Measurements from ENCODE around the gene RHBDF2. TPM values are rescaled to one million over a fixed set of nuclear protein-coding genes. Genes with fewer than 3 reads are reported as not detected.
A peak's percentile ranks its signal among the peaks of the same experiment; 100 is the strongest.

The RHBDF2 gene
- total RNA-seq, 1 donor from 2014 or later, result 11.8 TPM

GRCh38 chr17:76439314-76439928 lies 61.8 kb downstream of the RHBDF2 start:
- no peak for TF ChIP-seq CTCF (IDR thresholded peaks at IDR 0.05; ENCODE audit: unreplicated experiment)
- DNase-seq (ENCODE audit: low spot score, unreplicated experiment), result no peak
- Mint-ChIP-seq H3K36me3 (ENCODE audit: insufficient read depth) (peaks cover 3% of the 10 kb centered on the region), H3K4me3 (ENCODE audit: low read depth) (no peak overlapping the region), H3K4me1 (ENCODE audit: low read depth) (peaks cover 7% of the 10 kb centered on the region), H3K27ac (no peak overlapping the region), H3K9me3 (ENCODE audit: low read depth) (no peaks in the 10 kb centered on the region), H3K27me3 (no peaks in the 10 kb centered on the region)

GRCh38 chr17:76438906-76439305 lies 62.3 kb downstream of the RHBDF2 start:
- Mint-ChIP-seq H3K4me1 (ENCODE audit: low read depth) (peaks cover 7% of the 10 kb centered on the region), H3K4me3 (ENCODE audit: low read depth) (no peak overlapping the region), H3K27me3 (no peaks in the 10 kb centered on the region), H3K27ac (no peak overlapping the region), H3K36me3 (ENCODE audit: insufficient read depth) (peaks cover 5% of the 10 kb centered on the region), H3K9me3 (ENCODE audit: low read depth) (no peaks in the 10 kb centered on the region)
- DNase-seq (ENCODE audit: low spot score, unreplicated experiment), result no peak
- no peak for TF ChIP-seq CTCF (IDR thresholded peaks at IDR 0.05; ENCODE audit: unreplicated experiment)

- TF ChIP-seq CTCF (IDR thresholded peaks at IDR 0.05; ENCODE audit: unreplicated experiment), result no peak
- Mint-ChIP-seq H3K9me3 (ENCODE audit: low read depth) (no peaks in the 10 kb centered on the region), H3K27me3 (no peaks in the 10 kb centered on the region), H3K36me3 (ENCODE audit: insufficient read depth) (peaks cover 5% of the 10 kb centered on the region), H3K27ac (no peak overlapping the region), H3K4me3 (ENCODE audit: low read depth) (no peak overlapping the region), H3K4me1 (ENCODE audit: low read depth) (peaks cover 7% of the 10 kb centered on the region)
- no peak for DNase-seq (ENCODE audit: low spot score, unreplicated experiment)
Observed at GRCh38 chr17:76437467-76438402, 63.5 kb downstream of the RHBDF2 start.

GRCh38 chr17:76435751-76436150 lies 65.5 kb downstream of the RHBDF2 start:
- H3K9me3 Mint-ChIP-seq (ENCODE audit: low read depth), result no peaks in the 10 kb centered on the region
- H3K36me3 Mint-ChIP-seq (ENCODE audit: insufficient read depth), result peaks cover 5% of the 10 kb centered on the region
- H3K4me1 Mint-ChIP-seq (ENCODE audit: low read depth), result peaks cover 4% of the 10 kb centered on the region
- peak overlapping the region; percentile 31 for H3K27ac Mint-ChIP-seq
- TF ChIP-seq CTCF (IDR thresholded peaks at IDR 0.05; ENCODE audit: unreplicated experiment), result no peak
- H3K27me3 Mint-ChIP-seq, result no peaks in the 10 kb centered on the region
- H3K4me3 Mint-ChIP-seq (ENCODE audit: low read depth), result no peak overlapping the region
- no peak for DNase-seq (ENCODE audit: low spot score, unreplicated experiment)

GRCh38 chr17:76434870-76435269 lies 66.4 kb downstream of the RHBDF2 start:
- Mint-ChIP-seq H3K36me3 (ENCODE audit: insufficient read depth) (peaks cover 5% of the 10 kb centered on the region), H3K4me1 (ENCODE audit: low read depth) (peaks cover 11% of the 10 kb centered on the region), H3K27ac (no peak overlapping the region), H3K4me3 (ENCODE audit: low read depth) (no peak overlapping the region), H3K9me3 (ENCODE audit: low read depth) (no peaks in the 10 kb centered on the region), H3K27me3 (no peaks in the 10 kb centered on the region)
- no peak for TF ChIP-seq CTCF (IDR thresholded peaks at IDR 0.05; ENCODE audit: unreplicated experiment)
- DNase-seq (ENCODE audit: low spot score, unreplicated experiment), result no peak
